Breast epithelium (tissue), 4 donors: Measurements from ENCODE around the gene RFX3. TPM values are rescaled to one million over a fixed set of nuclear protein-coding genes. Genes with fewer than 3 reads are reported as not detected.

Experiments
- DNase-seq, 2 donors: peaks; one replicate each; pipeline ENCODE4 v3.0.0-alpha.2; 2019; ENCODE audit warnings: low spot score in 2 of 2
- H3K27ac ChIP-seq, 2 donors: fragments of 200-600 bp; sonication (generic) in 1 of 2; one replicate each; pipeline ENCODE4 v1.5.1; 2016 to 2019; ENCODE audit warnings: mild to moderate bottlenecking in 1 of 2
- H3K27me3 ChIP-seq, 2 donors: fragments of 200-600 bp; sonication (generic) in 1 of 2; one replicate each; pipeline versions ENCODE4 v1.5.1 to v1.6.0; 2017 to 2019; ENCODE audit warnings: control low read depth in 1 of 2, mild to moderate bottlenecking in 1 of 2
- H3K36me3 ChIP-seq: fragments of 200-600 bp; one replicate; pipeline ENCODE4 v1.5.1; 2019
- H3K4me1 ChIP-seq, 2 donors: fragments of 200-600 bp; sonication (generic); one replicate each; pipeline ENCODE4 v1.5.1; 2016 to 2019; ENCODE audit warnings: control low read depth in 1 of 2
- H3K4me3 ChIP-seq, 3 donors: fragments of 200-600 bp; sonication (generic); 1 replicate in 2 of 3; 2 replicates in 1 of 3; pipeline ENCODE4 v1.5.1; 2016 to 2019; ENCODE audit warnings: mild to moderate bottlenecking in 3 of 3, moderate library complexity in 2 of 3
- H3K9me3 ChIP-seq, 2 donors: fragments of 200-600 bp; sonication (generic) in 1 of 2; one replicate each; pipeline ENCODE4 v1.5.1; 2016 to 2019; ENCODE audit warnings: control low read depth in 1 of 2
- CTCF ChIP-seq, 3 donors: fragments of 450-650 bp; IDR thresholded peaks; one replicate each; pipeline ENCODE4 v1.5.1; 2016 to 2017; ENCODE audit warnings: antibody characterized with exemption in 3 of 3, mild to moderate bottlenecking in 3 of 3, moderate library complexity in 3 of 3
- POLR2A ChIP-seq: fragments of 450-650 bp; IDR thresholded peaks from one replicate; pipeline ENCODE4 v1.6.1; 2016; ENCODE audit warnings: antibody characterized with exemption, mild to moderate bottlenecking, moderate library complexity
- POLR2AphosphoS5 ChIP-seq, 3 donors: sonication (generic); formaldehyde crosslinking; IDR thresholded peaks; one replicate each; pipeline ENCODE4 v1.6.1; 2017; ENCODE audit warnings: antibody characterized with exemption in 3 of 3
- intact Hi-C: fragments of 100-400 bp; cut with DNase I; formaldehyde crosslinking; loops from one replicate; pipeline ENCODE4 v1.15.1; 2023; ENCODE audit warnings: low total_unique reads
- total RNA-seq, 3 donors: library from RNA; depleted of rRNA; stranded (reverse); fragments of >200 nt; gene quantifications; one replicate each; pipeline ENCODE4 v1.1.0, GENCODE V29; 2016

Gene RFX3
- total RNA-seq, 3 donors from 2014 or later: 9.3 to 18.0 (median 13.8) TPM

GRCh38 chr9:3397766-3398165 is 128.0 kb downstream of the RFX3 start:
- intact Hi-C loops: no loop called here
- Histone ChIP-seq H3K36me3 (no peaks in the 10 kb centered on the region), H3K27me3 (no peaks in the 10 kb centered on the region), H3K9me3 (no peaks in the 10 kb centered on the region), H3K4me1 (no peaks in the 10 kb centered on the region), H3K4me3 (no peak overlapping the region), H3K27ac (no peak overlapping the region)
- no peak for DNase-seq
- no peak for TF ChIP-seq POLR2AphosphoS5 (IDR thresholded peaks at IDR 0.05)
- TF ChIP-seq CTCF (IDR thresholded peaks at IDR 0.05): no peak
- TF ChIP-seq POLR2A: no peak

GRCh38 chr9:3391414-3391813 is 134.4 kb downstream of the RFX3 start:
- no peaks in the 10 kb centered on the region for H3K9me3 ChIP-seq
- TF ChIP-seq POLR2AphosphoS5 (IDR thresholded peaks at IDR 0.05): no peak
- no peak for TF ChIP-seq CTCF (IDR thresholded peaks at IDR 0.05)
- no peak for TF ChIP-seq POLR2A
- H3K4me3 ChIP-seq: no peak overlapping the region
- intact Hi-C loops: no loop called here
- no peaks in the 10 kb centered on the region for H3K27me3 ChIP-seq
- no peaks in the 10 kb centered on the region for H3K4me1 ChIP-seq
- no peaks in the 10 kb centered on the region for H3K36me3 ChIP-seq
- no peak overlapping the region for H3K27ac ChIP-seq
- DNase-seq: no peak

GRCh38 chr9:3386753-3387152 is 139.0 kb downstream of the RFX3 start:
- intact Hi-C loops: no loop called here
- no peaks in the 10 kb centered on the region for H3K27me3 ChIP-seq
- H3K36me3 ChIP-seq: no peaks in the 10 kb centered on the region
- H3K4me1 ChIP-seq: no peaks in the 10 kb centered on the region
- no peak overlapping the region for H3K4me3 ChIP-seq
- no peak for DNase-seq
- no peaks in the 10 kb centered on the region for H3K9me3 ChIP-seq
- no peak overlapping the region for H3K27ac ChIP-seq
- TF ChIP-seq CTCF (IDR thresholded peaks at IDR 0.05) (no peak), POLR2AphosphoS5 (IDR thresholded peaks at IDR 0.05) (no peak), POLR2A (no peak)

- H3K4me1 ChIP-seq: no peaks in the 10 kb centered on the region
- H3K27ac ChIP-seq: no peak overlapping the region
- no peak overlapping the region for H3K4me3 ChIP-seq
- H3K36me3 ChIP-seq: no peaks in the 10 kb centered on the region
- H3K27me3 ChIP-seq: no peaks in the 10 kb centered on the region
- no peak for DNase-seq
- no peaks in the 10 kb centered on the region for H3K9me3 ChIP-seq
- no peak for TF ChIP-seq CTCF (IDR thresholded peaks at IDR 0.05)
- no peak for TF ChIP-seq POLR2AphosphoS5 (IDR thresholded peaks at IDR 0.05)
- no peak for TF ChIP-seq POLR2A
- intact Hi-C loops: no loop called here
Measured at GRCh38 chr9:3385871-3386270, 139.9 kb downstream of the RFX3 start.

GRCh38 chr9:3371842-3372241 is 154.0 kb downstream of the RFX3 start:
- TF ChIP-seq POLR2AphosphoS5 (IDR thresholded peaks at IDR 0.05) (no peak), CTCF (IDR thresholded peaks at IDR 0.05) (no peak), POLR2A (no peak)
- Histone ChIP-seq H3K27me3 (no peaks in the 10 kb centered on the region), H3K9me3 (no peaks in the 10 kb centered on the region), H3K27ac (no peak overlapping the region), H3K4me3 (no peak overlapping the region), H3K4me1 (no peaks in the 10 kb centered on the region), H3K36me3 (no peaks in the 10 kb centered on the region)
- intact Hi-C loops: no loop called here
- DNase-seq: no peak
